HCT116 (cell line): Measurements from ENCODE around the gene CNN1.

ENCODE experiments used
- CTCF ChIP-seq, 3 experiments: fragments of 200-600 bp in 1 of 3; sonication (generic) in 1 of 3; IDR thresholded peaks in 2 of 3; conservative IDR thresholded peaks in 1 of 3; 2 replicates each; pipeline ENCODE4 v1.5.1; 2012 to 2017; ENCODE audit warnings: low read depth in 2 of 3, low read length in 2 of 3, antibody characterized with exemption in 1 of 3, borderline replicate concordance in 1 of 3, control low read depth in 1 of 3, mild to moderate bottlenecking in 1 of 3, mixed read lengths in 1 of 3, mixed run types in 1 of 3, moderate library complexity in 1 of 3; ENCODE audit not compliant: insufficient read depth in 1 of 3
- ELF1 ChIP-seq: IDR thresholded peaks from 2 replicates; pipeline ENCODE4 v1.6.1; 2012; ENCODE audit warnings: low read depth, borderline replicate concordance
- POLR2AphosphoS5 ChIP-seq: IDR thresholded peaks from 2 replicates; pipeline ENCODE4 v1.6.1; 2011; ENCODE audit warnings: mild to moderate bottlenecking, low read depth, low read length, moderate library complexity
- SRF ChIP-seq: IDR thresholded peaks from 2 replicates; pipeline ENCODE4 v1.6.1; 2012; ENCODE audit warnings: low read depth
- ZNF274 ChIP-seq: fragments of 200-500 bp; sonication (Bioruptor generic); IDR thresholded peaks from 2 replicates; pipeline ENCODE4 v1.6.1; 2014; ENCODE audit warnings: mild to moderate bottlenecking, low read depth, low read length, inconsistent platforms

DNA sequence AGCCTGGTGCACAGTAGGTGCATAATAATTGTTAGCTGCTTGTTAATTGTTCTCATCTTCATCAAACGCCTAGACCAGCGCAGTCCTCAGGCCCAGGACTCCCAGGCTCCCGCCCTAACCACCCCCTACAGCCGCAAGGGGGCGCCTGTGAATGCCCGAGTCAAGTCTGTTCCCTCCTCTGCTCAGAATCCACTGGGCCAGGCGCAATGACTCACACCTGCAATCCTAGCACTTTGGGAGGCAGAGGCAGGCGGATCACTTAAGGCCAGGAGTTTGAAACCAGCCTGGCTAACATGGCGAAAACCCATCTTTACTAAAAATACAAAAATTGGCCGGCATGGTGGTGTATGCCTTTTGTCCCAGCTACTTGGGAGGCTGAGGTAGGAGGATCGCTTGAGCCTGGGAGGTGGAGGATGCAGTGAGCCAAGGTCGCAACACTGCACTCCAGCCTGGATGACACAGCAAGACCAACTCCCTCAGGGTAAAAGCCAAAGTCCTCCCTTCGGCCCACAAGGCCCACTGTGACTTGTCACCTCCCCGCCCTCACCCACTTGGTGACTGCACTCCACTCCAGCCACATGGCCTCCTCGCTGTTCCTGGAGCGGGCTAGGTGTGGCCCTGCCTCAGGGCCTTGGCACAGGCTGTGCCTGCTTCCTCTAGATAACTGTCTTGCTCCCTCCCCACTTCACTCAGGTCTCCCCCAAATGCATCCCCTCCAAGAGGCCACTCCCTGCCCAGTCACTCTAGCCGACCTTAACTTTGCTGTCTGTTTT, 42.1 kb upstream of the CNN1 start:
- TF ChIP-seq CTCF (IDR thresholded peaks at IDR 0.05 in 2 of 3, conservative IDR thresholded peaks at IDR 0.05 in 1 of 3; ENCODE audit: borderline replicate concordance in 1 of 3, insufficient read depth in 1 of 3, low read depth in 2 of 3, low read length in 2 of 3) (peak; percentile 86 to 97 (median 94)), SRF (no peak), POLR2AphosphoS5 (no peak), ZNF274 (no peak), ELF1 (no peak)
